GM18858 (cell line): ENCODE data around the gene PTPN6.

Experiments
- ATAC-seq: cut with Tn5 transposase; IDR thresholded peaks from one replicate; pipeline ENCODE4 v1.9.1; 2021; ENCODE audit not compliant: unreplicated experiment

Gene PTPN6

GRCh38 chr12:6965026-6965661 is 14.0 kb downstream of the PTPN6 start:
- peak; percentile 32 for ATAC-seq

GRCh38 chr12:6965714-6966113 is 14.6 kb downstream of the PTPN6 start:
- ATAC-seq = no peak

GRCh38 chr12:6966351-6966750 is 15.2 kb downstream of the PTPN6 start:
- no peak for ATAC-seq

- ATAC-seq = no peak
These were observed 16.5 kb downstream of the PTPN6 start for GRCh38 chr12:6967651-6968100.

GRCh38 chr12:6968426-6968825 is 17.3 kb downstream of the PTPN6 start:
- no peak for ATAC-seq

- ATAC-seq = no peak
These were observed 19.0 kb downstream of the PTPN6 start for GRCh38 chr12:6970096-6970527.

DNA sequence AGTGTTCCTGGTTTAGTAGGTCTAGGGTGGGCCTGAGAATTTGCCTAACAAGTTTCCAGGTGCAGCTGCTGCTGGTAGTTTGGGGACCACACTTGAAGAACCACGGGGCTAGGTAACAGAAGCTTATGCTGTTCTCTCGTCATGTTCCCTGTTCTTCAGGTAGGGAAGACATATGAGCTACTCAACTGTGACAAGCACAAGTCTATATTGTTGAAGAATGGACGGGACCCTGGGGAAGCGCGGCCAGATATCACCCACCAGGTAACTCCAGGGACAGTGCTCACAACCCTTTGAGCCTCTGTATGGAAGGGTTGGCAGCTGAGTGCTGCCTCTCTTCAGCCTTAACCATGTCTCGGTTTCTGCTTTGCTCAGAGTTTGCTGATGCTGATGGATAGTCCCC is 23.0 kb downstream of the PTPN6 start:
- no peak for ATAC-seq

GRCh38 chr12:6975297-6976032 is 24.3 kb downstream of the PTPN6 start:
- ATAC-seq = no peak

DNA sequence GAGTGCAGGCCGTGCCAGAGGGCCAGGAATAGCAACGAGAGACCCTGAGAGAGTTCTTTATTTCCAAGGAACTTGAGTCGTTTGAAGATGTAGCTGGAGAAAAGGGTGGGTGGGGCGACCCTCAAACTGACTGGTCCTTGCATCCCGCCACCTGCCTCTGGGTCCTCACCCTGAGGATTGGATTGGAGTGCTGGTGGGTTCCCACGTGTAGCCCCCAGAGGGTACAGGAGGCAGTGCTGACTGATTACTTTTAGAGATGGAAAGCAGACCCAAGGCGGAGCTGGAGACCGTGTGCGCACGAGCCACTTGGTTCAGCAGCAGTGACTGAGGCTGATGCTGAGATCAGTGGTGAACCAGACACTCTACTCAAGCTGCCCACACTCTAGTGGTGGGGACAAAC is 26.5 kb downstream of the PTPN6 start:
- no peak for ATAC-seq

DNA sequence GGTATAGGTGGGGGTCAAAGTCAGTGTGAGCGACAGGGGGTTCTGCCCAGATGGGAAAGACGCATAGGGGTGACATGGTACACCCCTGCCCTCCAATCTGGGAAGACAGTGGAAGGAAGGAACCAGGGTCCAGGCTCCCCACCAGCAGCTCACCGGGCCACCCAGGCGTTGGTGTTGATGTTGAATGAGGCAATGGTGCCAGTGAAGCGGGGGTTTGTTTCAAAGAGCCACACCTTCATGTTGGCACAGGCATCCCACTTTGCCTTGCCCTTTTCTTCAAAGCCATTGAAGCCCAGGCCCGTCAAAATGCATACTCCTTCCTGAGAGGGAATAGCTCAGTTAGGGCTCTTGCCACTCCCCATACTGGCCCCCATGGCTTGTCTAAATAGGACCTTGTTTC is 27.0 kb downstream of the PTPN6 start:
- ATAC-seq = no peak

DNA sequence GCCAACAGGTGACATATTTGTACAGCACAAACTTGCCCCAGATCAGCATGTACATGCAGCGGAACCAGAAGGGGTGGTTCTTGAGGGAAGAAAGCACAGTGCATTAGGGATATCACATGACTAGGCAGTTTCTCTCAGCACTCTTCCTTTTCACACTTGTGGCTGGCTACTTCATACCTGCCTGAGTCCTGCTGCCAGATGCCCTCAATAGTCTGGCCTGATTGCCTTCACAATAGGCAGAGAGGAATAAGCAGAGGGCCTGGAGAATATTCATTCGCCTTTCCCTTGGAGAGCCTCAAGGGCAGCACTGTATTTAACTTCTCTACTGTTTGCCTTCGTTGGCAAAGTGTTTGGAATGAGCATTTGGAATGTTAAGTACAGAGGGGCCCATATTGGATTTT is 27.5 kb downstream of the PTPN6 start:
- ATAC-seq = no peak

GRCh38 chr12:6979021-6979420 is 27.9 kb downstream of the PTPN6 start:
- ATAC-seq = no peak

DNA sequence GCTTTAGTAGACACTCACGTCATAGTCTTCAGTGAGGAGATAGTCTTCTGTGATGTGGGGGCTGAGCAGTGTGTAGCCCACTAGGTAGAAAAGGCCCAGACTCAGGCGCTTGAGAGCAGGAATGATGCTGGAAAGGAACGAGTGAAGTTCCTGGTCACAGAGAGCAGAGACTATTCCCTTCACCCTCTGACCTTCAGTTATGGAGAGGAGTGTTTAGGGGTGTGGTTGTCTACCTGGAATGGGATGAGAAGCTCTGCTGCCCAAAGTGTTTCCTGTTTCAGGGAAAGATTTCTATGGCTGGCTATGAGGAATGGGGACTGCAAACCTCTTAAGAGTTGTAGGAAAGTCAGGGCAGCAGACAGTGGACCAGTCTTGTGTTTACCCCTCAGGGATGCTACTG is 28.3 kb downstream of the PTPN6 start:
- ATAC-seq = no peak

DNA sequence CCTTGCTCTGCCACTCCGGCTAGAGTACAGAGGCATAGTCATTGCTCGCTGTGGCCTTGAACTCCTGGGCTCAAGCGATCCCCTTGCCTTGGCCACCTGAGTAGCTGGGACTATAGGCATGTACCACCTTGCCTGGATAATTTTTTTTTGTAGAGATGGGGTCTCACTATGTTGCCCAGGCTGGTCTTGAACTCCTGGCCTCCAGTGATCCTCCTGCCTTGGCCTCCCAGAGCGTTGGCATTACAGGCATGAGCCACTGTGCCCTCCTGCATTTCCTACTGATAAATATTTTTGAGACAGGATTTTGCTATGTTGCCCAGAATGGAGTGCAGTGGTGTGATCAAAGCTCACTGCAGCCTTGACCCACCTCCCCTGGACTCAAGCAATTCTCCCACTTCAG is 28.9 kb downstream of the PTPN6 start:
- no peak for ATAC-seq

DNA sequence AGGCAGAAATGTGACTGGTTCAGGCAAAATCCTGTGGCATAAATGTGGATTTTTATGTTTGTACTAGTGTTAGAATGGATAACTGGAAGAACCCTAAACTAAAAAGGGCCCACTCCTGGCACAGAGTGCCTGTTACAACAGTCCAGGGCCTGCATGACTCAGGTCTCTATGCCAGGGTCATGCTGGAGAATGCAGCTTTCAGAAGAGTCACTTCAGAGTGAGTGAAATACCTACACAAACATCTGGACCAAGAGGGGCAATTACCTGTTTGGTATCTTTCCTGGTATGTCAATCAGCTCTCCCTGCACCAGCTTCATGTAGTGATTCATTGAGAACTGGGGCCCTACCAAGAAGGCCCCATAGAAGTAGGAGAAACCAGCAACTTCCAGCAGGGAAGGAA is 29.6 kb downstream of the PTPN6 start:
- ATAC-seq = no peak

DNA sequence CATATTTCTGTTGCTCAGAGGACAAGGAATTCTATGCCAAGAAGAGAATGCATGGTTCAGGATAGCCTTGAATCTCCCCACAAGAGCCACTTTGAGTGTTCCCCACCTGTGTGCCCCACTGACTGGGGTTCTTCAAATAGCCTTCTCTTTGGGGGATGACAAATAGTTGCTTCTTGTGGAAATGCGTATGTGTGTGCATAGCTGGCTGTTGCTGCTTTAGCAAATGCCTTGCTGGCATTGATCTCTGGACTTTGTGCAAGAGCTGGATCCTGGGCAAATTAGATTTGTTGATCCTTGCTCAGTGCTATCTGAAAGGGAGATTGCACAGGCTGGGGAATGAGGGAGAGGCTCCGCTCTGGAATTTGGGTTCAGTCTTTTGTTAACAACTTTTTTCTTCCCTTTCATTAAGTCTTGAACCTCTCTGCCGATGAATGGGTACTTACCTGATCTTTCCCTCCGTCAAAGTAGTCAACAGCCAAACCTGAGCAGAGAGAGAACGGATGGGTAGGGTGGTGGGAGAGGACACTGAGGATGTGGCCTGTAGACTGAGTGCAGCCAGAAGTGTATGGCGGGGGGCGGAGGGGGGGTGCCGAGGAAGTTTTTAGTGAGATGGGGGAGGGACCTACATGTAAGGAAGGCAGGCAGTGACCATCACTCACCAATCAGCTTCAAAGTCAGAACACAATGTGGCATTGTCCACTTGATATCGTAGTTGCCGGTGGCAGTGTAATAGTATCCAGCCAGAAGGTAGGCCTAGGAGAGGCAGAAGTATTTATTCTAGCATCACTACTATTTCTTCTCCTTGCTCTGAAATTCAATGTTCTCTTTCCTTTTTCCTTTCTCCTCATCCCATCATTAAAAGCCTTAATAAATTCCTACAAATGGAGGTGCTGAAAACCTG is 30.2 kb downstream of the PTPN6 start:
- ATAC-seq = no peak

DNA sequence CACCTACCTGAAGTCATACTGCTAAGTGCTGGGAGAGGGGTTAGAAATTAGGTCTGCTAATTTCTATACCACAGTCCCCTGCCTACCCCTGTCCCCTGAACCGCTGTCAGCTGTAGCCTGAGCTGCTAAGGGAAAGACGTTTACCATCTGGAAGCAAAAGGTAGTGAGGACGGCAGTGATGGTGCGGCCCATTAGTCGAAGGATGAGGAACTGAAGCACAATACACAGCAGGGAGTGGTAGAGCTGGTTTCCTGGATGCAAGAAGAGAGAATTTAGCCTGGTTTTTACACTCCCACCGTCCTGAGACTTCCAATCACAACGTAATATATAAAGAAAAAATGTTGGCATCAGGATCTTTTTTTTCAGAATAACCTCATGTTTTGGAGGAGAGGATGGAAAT is 31.4 kb downstream of the PTPN6 start:
- ATAC-seq = no peak

- no peak for ATAC-seq
These were observed 36.9 kb downstream of the PTPN6 start for GRCh38 chr12:6987956-6988553.

DNA sequence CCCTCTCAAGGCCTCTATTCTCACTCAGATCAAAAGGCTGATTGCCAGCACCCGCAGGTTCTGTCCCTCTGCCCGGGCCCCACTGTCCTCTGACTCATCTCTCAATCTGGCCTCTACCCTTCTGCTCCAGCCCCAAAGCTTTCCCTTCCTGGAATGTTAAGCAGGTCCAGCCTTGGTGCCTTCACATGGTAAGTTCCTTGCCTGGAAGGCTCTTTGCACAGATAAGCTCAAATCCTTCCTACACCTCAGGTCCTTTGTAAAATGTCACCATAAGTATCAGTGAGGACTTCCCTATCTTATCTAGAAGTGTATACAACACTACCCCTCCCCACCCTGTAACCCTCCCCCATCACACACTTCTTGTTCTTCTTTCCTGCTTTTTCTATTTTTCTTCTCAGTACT is 44.9 kb downstream of the PTPN6 start:
- ATAC-seq = no peak

- no peak for ATAC-seq
These were observed 47.7 kb downstream of the PTPN6 start for GRCh38 chr12:6998715-6999451.
